ENCODE measurements around the gene EXPH5.

DNA sequence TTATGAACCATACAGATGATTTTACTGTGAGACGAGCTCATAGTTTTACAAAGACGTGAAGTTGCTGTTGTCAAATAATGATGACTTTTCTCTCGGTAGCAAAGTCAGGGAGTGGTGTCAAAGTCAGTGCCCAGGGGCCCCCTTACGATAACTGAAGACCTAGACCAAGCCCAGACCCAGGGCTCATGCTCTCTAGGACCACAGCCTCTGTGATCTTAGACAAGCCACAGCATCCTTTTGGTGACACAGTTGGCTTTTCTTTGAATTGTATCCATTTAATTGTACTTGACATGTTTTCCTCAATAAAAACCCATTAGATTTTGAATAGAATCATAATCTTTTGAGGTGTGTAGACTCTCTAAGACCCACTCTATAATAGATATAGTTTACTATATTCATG is 77.4 kb downstream of the EXPH5 start:
- TF ChIP-seq EZH2 (IDR thresholded peaks at IDR 0.05): no peak
- no peak for TF ChIP-seq SIN3A (IDR thresholded peaks at IDR 0.05; ENCODE audit: low read depth)
- TF ChIP-seq CTCF (IDR thresholded peaks at IDR 0.05 in 2 of 3, conservative IDR thresholded peaks at IDR 0.05 in 1 of 3; ENCODE audit: borderline replicate concordance in 1 of 3, insufficient read depth in 1 of 3, low read depth in 2 of 3, low read length in 2 of 3): no peak
- no peak for TF ChIP-seq RAD21 (IDR thresholded peaks at IDR 0.05; ENCODE audit: low read depth)
- no peak for TF ChIP-seq SRF (IDR thresholded peaks at IDR 0.05; ENCODE audit: low read depth)
- TF ChIP-seq POLR2A (IDR thresholded peaks at IDR 0.05; ENCODE audit: borderline replicate concordance, extremely low read depth, insufficient read depth, insufficient read length): no peak
- no peak for TF ChIP-seq EZH2phosphoT487 (IDR thresholded peaks at IDR 0.05; ENCODE audit: borderline replicate concordance)

Measured in HCT116 (cell line).